ENCODE results near the gene WDR1.

The WDR1 gene

GRCh38 chr4:10031668-10032590 lies 84.7 kb downstream of the WDR1 start:
- Mint-ChIP-seq H3K4me3 (no peak overlapping the region), H3K4me1 (ENCODE audit: low read depth) (peaks cover 7% of the 10 kb centered on the region), H3K27ac (no peak overlapping the region), H3K9me3 (ENCODE audit: low read depth) (no peaks in the 10 kb centered on the region), H3K36me3 (peaks cover 7% of the 10 kb centered on the region), H3K27me3 (peaks cover 3% of the 10 kb centered on the region)

DNA sequence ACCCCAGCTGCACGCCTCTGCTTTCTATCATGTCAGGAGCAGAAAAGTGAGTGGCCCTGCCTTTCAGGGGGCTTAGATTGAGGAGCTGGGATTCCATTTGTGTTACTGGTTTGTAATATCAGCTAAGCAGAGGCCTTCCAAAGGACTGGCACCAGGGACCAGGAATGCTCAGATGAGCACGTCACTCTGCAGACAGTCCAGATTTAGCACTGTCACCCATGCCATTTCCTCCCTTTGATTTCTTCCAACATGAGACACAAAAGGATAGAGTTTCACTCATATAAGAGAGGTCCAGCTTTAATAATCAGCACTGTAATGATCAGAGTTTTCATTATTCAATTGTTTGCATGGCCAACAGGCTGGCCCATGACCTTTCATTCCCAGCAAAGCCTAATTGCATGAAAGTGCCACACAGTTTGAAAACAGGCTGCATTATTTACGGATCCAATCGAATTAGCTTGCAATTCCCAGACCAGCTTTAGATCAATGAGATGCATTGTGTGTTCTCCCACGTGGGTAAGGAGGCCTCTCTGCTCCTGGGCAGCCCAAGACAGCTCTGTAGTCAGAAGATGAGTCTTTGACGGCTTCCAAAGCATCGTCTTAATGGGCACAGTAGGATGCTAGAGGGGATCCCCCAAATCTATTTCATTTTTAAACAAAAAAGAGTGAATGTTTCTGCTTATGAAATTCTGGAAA lies 85.5 kb downstream of the WDR1 start:
- H3K27ac Mint-ChIP-seq = no peak overlapping the region

DNA sequence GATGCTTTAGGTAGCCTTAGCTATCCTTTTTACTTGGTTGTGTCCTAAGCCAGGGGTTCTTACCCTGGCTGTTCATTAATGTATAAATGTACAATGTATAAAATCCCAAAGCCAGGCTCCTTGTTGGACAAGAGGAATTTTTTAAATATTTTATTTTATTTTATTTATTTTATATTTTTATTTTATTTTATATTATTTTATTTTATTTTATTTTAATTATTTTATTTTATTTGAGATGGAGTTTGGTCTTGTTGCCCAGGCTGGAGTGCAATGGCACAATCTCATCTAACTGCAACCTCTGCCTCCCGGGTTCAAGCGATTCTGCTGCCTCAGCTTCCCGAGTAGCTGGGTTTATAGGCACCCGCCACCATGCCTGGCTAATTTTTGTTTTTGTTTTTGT lies 87.2 kb downstream of the WDR1 start:
- no peaks in the 10 kb centered on the region for H3K9me3 Mint-ChIP-seq (ENCODE audit: low read depth)
- H3K4me3 Mint-ChIP-seq = no peak overlapping the region
- H3K27me3 Mint-ChIP-seq = peaks cover 3% of the 10 kb centered on the region
- H3K36me3 Mint-ChIP-seq = peaks cover 2% of the 10 kb centered on the region
- peaks cover 7% of the 10 kb centered on the region for H3K4me1 Mint-ChIP-seq (ENCODE audit: low read depth)
- no peak overlapping the region for H3K27ac Mint-ChIP-seq

More for the DNA sequence above, 85.5 kb downstream of the WDR1 start:
- no peak overlapping the region for H3K4me3 Mint-ChIP-seq
- H3K27me3 Mint-ChIP-seq = peaks cover 3% of the 10 kb centered on the region
- peaks cover 7% of the 10 kb centered on the region for H3K4me1 Mint-ChIP-seq (ENCODE audit: low read depth)
- no peaks in the 10 kb centered on the region for H3K9me3 Mint-ChIP-seq (ENCODE audit: low read depth)
- H3K36me3 Mint-ChIP-seq = peaks cover 7% of the 10 kb centered on the region

GRCh38 chr4:10028910-10029309 lies 87.7 kb downstream of the WDR1 start:
- H3K27ac Mint-ChIP-seq = no peak overlapping the region
- H3K36me3 Mint-ChIP-seq = peaks cover 4% of the 10 kb centered on the region
- H3K4me1 Mint-ChIP-seq (ENCODE audit: low read depth) = peaks cover 6% of the 10 kb centered on the region

GRCh38 chr4:10026485-10026884 lies 90.1 kb downstream of the WDR1 start:
- no peaks in the 10 kb centered on the region for H3K9me3 Mint-ChIP-seq (ENCODE audit: low read depth)
- no peak overlapping the region for H3K27ac Mint-ChIP-seq
- no peaks in the 10 kb centered on the region for H3K4me1 Mint-ChIP-seq (ENCODE audit: low read depth)
- H3K27me3 Mint-ChIP-seq = peaks cover 2% of the 10 kb centered on the region
- peaks cover 3% of the 10 kb centered on the region for H3K36me3 Mint-ChIP-seq
- no peak overlapping the region for H3K4me3 Mint-ChIP-seq

More at GRCh38 chr4:10028910-10029309, 87.7 kb downstream of the WDR1 start:
- no peaks in the 10 kb centered on the region for H3K9me3 Mint-ChIP-seq (ENCODE audit: low read depth)
- H3K4me3 Mint-ChIP-seq = no peak overlapping the region
- H3K27me3 Mint-ChIP-seq = peaks cover 3% of the 10 kb centered on the region

GRCh38 chr4:10025230-10025806 lies 91.3 kb downstream of the WDR1 start:
- Mint-ChIP-seq H3K36me3 (peaks cover 3% of the 10 kb centered on the region), H3K4me1 (ENCODE audit: low read depth) (no peaks in the 10 kb centered on the region), H3K4me3 (no peak overlapping the region), H3K27ac (no peak overlapping the region), H3K27me3 (peaks cover 2% of the 10 kb centered on the region), H3K9me3 (ENCODE audit: low read depth) (no peaks in the 10 kb centered on the region)

All from activated naive CD8-positive, alpha-beta T cell (primary cell).